Body of pancreas (tissue), 4 donors: ENCODE data around the gene DPP9. TPM values are rescaled to one million over a fixed set of nuclear protein-coding genes. Genes with fewer than 3 reads are reported as not detected.
A peak's percentile ranks its signal among the peaks of the same experiment; 100 is the strongest.

ENCODE experiments used
- ATAC-seq: fragments of 150-250 bp; one replicate; pipeline ENCODE4 v1.9.1; 2016
- DNase-seq, 4 donors: peaks; one replicate each; pipeline ENCODE4 v3.0.0-alpha.2; 2019
- H3K27ac ChIP-seq, 4 donors: fragments of 200-600 bp; sonication (generic); 1 replicate in 3 of 4; 2 replicates in 1 of 4; pipeline versions ENCODE4 v1.5.1 to v1.6.1; 2016 to 2019; ENCODE audit warnings: mild to moderate bottlenecking in 1 of 4, mixed read lengths in 1 of 4, moderate library complexity in 1 of 4
- H3K27me3 ChIP-seq, 2 donors: fragments of 200-600 bp; sonication (generic); one replicate each; pipeline ENCODE4 v1.6.0; 2016; ENCODE audit warnings: mild to moderate bottlenecking in 1 of 2
- H3K36me3 ChIP-seq, 2 donors: fragments of 200-600 bp; sonication (generic); replicated peaks in 1 of 2; 2 replicates each; pipeline ENCODE4 v1.5.1; 2016; ENCODE audit warnings: low read depth in 2 of 2; ENCODE audit not compliant: insufficient read depth in 1 of 2
- H3K4me1 ChIP-seq: fragments of 200-600 bp; sonication (generic); one replicate; pipeline ENCODE4 v1.6.0; 2016
- H3K4me3 ChIP-seq, 2 donors: fragments of 200-600 bp; sonication (generic); 1 replicate in 1 of 2; 2 replicates in 1 of 2; pipeline ENCODE4 v1.5.1; 2016 to 2019
- H3K9me3 ChIP-seq, 3 donors: fragments of 200-600 bp; sonication (generic); 1 replicate in 2 of 3; 2 replicates in 1 of 3; pipeline ENCODE4 v1.5.1; 2016
- CTCF ChIP-seq, 7 experiments: fragments of 450-650 bp in 4 of 7; fragments of 200-600 bp in 3 of 7; sonication (generic) in 3 of 7; IDR thresholded peaks; one replicate each; pipeline ENCODE4 v1.5.1; 2016 to 2019; ENCODE audit warnings: antibody characterized with exemption in 7 of 7
- POLR2A ChIP-seq, 3 donors: fragments of 450-650 bp; IDR thresholded peaks; one replicate each; pipeline ENCODE4 v1.6.1; 2016; ENCODE audit warnings: antibody characterized with exemption in 3 of 3, mild to moderate bottlenecking in 2 of 3
- WGBS, 2 donors: methylation state at CpG; one replicate each; pipeline ENCODE4 v1.1.5; 2017; 5-methylcytosine and 5-hydroxymethylcytosine counted together
- intact Hi-C: fragments of 100-400 bp; cut with DNase I; formaldehyde crosslinking; loops from one replicate; pipeline ENCODE4 v1.15.1; 2023
- total RNA-seq, 2 donors: library from RNA; depleted of rRNA; stranded (reverse); fragments of >200 nt; gene quantifications; one replicate each; pipeline ENCODE4 v1.1.0, GENCODE V29; 2016

DPP9 gene
- total RNA-seq, 2 donors from 2014 or later, result 44.6 to 130 TPM

- no peak overlapping the region for H3K27ac ChIP-seq
- no peaks in the 10 kb centered on the region for H3K4me1 ChIP-seq
- no peak overlapping the region for H3K4me3 ChIP-seq
- ATAC-seq (no peak), DNase-seq (no peak)
- no peaks in the 10 kb centered on the region for H3K27me3 ChIP-seq
- no peaks in the 10 kb centered on the region for H3K9me3 ChIP-seq
- no peak for TF ChIP-seq POLR2A (IDR thresholded peaks at IDR 0.05)
- TF ChIP-seq CTCF (IDR thresholded peaks at IDR 0.05), result no peak
- intact Hi-C loops, result no loop called here
- WGBS, 2 donors, result 84 to 92% methylated on average over 6 of the region's 6 CpGs
- H3K36me3 ChIP-seq, result peaks cover 27 to 41% of the 10 kb centered on the region in 2 donors
Observed at GRCh38 chr19:4662812-4663211, 60.8 kb downstream of the DPP9 start.

- Histone ChIP-seq H3K4me1 (no peaks in the 10 kb centered on the region), H3K27ac (no peak overlapping the region), H3K27me3 (no peaks in the 10 kb centered on the region), H3K4me3 (no peak overlapping the region), H3K9me3 (no peaks in the 10 kb centered on the region), H3K36me3 (peaks cover 27 to 45% of the 10 kb centered on the region in 2 donors)
- intact Hi-C loops, result no loop called here
- no peak for ATAC-seq
- TF ChIP-seq CTCF (IDR thresholded peaks at IDR 0.05), result no peak
- no peak for TF ChIP-seq POLR2A (IDR thresholded peaks at IDR 0.05)
- no peak for DNase-seq
- WGBS, 2 donors, result 85 to 97% methylated on average over 6 to 20 of the region's 20 CpGs
Observed at GRCh38 chr19:4662020-4662695, 61.5 kb downstream of the DPP9 start.

GRCh38 chr19:4660993-4661392 lies 62.6 kb downstream of the DPP9 start:
- no peak for ATAC-seq
- no peak overlapping the region for H3K27ac ChIP-seq
- intact Hi-C loops, result no loop called here
- TF ChIP-seq CTCF (IDR thresholded peaks at IDR 0.05), result no peak
- no peak for TF ChIP-seq POLR2A (IDR thresholded peaks at IDR 0.05)
- H3K4me3 ChIP-seq, result no peak overlapping the region
- WGBS, 2 donors, result 98 to 100% methylated on average over 4 of the region's 4 CpGs
- H3K9me3 ChIP-seq, result no peaks in the 10 kb centered on the region
- H3K4me1 ChIP-seq, result no peaks in the 10 kb centered on the region
- no peak for DNase-seq
- H3K36me3 ChIP-seq, result peaks cover 27 to 47% of the 10 kb centered on the region in 2 donors
- H3K27me3 ChIP-seq, result no peaks in the 10 kb centered on the region

GRCh38 chr19:4660181-4660791 lies 63.4 kb downstream of the DPP9 start:
- DNase-seq (no peak), ATAC-seq (no peak)
- peaks cover 27 to 43% of the 10 kb centered on the region in 2 donors for H3K36me3 ChIP-seq
- intact Hi-C loops, result no loop called here
- no peaks in the 10 kb centered on the region for H3K27me3 ChIP-seq
- H3K4me3 ChIP-seq, result no peak overlapping the region
- H3K4me1 ChIP-seq, result no peaks in the 10 kb centered on the region
- no peaks in the 10 kb centered on the region for H3K9me3 ChIP-seq
- TF ChIP-seq POLR2A (IDR thresholded peaks at IDR 0.05) (no peak), CTCF (IDR thresholded peaks at IDR 0.05) (peak in 1 of 7 experiments; percentile 2)
- H3K27ac ChIP-seq, result no peak overlapping the region
- WGBS, 2 donors, result 85 to 93% methylated on average over 10 to 15 of the region's 15 CpGs

GRCh38 chr19:4657835-4658234 lies 65.8 kb downstream of the DPP9 start:
- DNase-seq (no peak), ATAC-seq (no peak)
- no peaks in the 10 kb centered on the region for H3K27me3 ChIP-seq
- no peak overlapping the region for H3K4me3 ChIP-seq
- no peaks in the 10 kb centered on the region for H3K9me3 ChIP-seq
- H3K4me1 ChIP-seq, result no peaks in the 10 kb centered on the region
- no peak overlapping the region for H3K27ac ChIP-seq
- peaks cover 27 to 32% of the 10 kb centered on the region in 2 donors for H3K36me3 ChIP-seq
- 93 to 95% methylated on average over 7 to 8 of the region's 8 CpGs for WGBS, 2 donors
- TF ChIP-seq CTCF (IDR thresholded peaks at IDR 0.05) (no peak), POLR2A (IDR thresholded peaks at IDR 0.05) (no peak)
- intact Hi-C loops, result no loop called here
